NCI-H146 treated with DMSO at 0.1 percent for 48 hours (cell line): ENCODE measurements around the gene PRRG3.

Source experiments
- DNase-seq: peaks from one replicate; lab custom pipeline; 2025; ENCODE audit not compliant: unreplicated experiment; lab: John Stamatoyannopoulos, UW

Gene PRRG3

GRCh38 chrX:151704041-151704663 lies 8.9 kb downstream of the PRRG3 start:
- no peak for DNase-seq

DNA sequence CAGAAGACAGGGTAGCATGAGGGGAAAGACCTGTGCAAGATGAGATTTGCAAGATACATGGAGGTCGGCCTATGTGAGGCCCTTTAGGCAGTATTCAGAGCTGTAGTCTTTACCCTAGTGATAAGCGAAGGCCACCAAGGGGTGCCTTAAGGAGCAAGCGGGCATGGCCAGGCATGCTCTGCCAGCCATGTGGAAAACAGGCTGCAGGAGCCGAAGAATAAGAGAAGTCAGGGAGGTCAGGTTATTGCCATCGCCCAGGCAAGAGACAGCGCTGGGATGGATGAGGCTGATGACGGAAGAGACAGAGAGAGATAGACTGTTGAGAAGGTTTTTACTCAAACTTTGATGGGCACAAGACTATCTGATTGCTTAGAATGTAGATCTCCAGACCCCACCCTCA lies 13.6 kb downstream of the PRRG3 start:
- no peak for DNase-seq

GRCh38 chrX:151710457-151710856 lies 15.2 kb downstream of the PRRG3 start:
- DNase-seq, result no peak

GRCh38 chrX:151711154-151711553 lies 15.9 kb downstream of the PRRG3 start:
- DNase-seq, result no peak

GRCh38 chrX:151711787-151712186 lies 16.5 kb downstream of the PRRG3 start:
- DNase-seq, result no peak

- DNase-seq, result no peak
Measured at GRCh38 chrX:151712253-151712652, 17.0 kb downstream of the PRRG3 start.

GRCh38 chrX:151713849-151714248 lies 18.6 kb downstream of the PRRG3 start:
- DNase-seq, result no peak

DNA sequence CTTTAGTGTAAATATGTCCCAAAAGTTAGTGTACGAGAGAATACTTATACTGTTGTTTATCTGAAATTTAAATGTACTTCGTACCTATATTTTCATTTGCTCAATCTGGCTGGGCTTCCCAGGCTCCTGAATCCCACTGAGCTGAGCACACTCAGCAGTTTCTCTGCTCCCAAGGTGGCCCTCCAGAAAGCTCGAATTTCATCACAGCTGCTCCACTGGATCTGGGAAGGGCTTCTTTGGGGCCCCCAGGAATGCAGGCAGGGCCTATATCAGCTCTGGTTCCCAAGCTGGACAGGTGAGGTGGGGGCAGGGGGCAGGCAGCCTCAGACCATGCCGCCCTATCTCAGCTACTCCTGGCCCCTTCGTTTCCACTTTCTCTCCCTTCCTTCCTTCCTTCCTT lies 19.1 kb downstream of the PRRG3 start:
- no peak for DNase-seq

- no peak for DNase-seq
Measured at GRCh38 chrX:151715752-151716151, 20.5 kb downstream of the PRRG3 start, which contains the start of gene FATE1. TSS of gene FATE1 (plus strand) at chrX:151716035. CDS start at chrX:151716120, 85 bp downstream.

GRCh38 chrX:151722241-151722846 lies 27.1 kb downstream of the PRRG3 start:
- DNase-seq, result peak; percentile 0

DNA sequence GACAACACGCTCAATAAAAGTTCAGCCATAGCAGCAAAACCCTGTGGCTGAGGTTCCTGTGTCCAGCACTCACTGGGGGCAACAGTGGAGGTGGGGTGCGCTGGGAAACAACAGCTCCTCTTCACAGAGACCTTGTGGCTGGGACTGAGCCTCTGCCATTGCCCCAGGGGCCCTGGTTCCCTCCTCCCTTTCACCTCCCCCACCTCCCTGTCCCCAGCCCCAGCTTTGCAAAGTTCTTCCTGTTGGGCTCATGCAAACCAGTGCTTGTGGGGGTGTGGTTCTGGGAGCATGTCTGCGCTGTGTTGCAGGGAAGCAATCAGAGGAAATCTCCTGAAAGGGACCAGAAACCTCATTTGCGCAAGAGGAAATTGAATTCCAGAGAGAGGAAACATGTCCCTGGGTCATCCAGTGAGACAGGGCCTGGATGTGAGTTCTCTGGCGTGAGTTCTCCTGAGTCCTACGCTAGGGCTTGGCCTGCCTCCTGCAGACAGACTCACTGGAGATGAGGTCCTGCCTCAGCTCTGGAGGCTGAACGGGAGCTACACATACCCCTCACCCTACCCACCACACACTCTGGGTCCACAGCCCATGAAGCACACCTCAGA lies 28.0 kb downstream of the PRRG3 start:
- DNase-seq, result no peak

DNA sequence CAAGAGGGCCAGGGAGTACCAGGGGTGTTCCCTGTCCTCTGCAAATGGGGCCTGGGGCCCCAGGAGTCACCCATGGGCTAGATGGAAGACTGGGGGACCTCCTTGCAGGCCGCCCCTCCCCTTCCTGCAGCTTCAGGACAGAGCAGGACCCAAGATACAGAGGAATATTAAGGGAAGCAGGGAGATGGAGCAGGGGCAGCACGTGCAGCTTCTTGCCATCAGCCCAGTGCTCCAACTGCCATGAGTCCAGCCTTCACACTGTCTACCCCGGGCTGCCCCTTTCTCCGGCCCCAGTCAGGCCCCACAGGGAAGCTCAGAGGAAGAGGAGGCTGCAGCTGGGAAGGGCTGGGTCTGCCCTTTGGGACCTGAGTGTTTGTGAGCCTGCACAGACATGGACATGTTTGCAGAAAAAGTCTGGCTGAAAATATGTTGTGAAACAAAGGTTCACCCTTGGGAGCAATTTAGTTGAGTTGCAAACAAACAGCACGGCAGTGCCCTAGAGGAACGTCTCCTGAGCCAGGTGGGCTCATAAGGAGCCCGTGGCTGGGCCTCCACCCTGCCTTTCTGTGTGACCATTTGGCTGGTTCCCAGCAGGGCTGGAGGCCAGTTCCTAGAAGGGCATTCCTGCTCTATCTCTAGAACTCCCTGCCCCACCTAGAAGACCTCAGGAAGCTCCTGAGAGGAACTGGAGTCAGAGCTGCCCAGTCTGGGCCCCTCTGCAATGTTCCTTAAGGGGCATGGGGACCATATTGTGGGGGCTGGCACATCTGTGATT lies 29.5 kb downstream of the PRRG3 start:
- no peak for DNase-seq

DNA sequence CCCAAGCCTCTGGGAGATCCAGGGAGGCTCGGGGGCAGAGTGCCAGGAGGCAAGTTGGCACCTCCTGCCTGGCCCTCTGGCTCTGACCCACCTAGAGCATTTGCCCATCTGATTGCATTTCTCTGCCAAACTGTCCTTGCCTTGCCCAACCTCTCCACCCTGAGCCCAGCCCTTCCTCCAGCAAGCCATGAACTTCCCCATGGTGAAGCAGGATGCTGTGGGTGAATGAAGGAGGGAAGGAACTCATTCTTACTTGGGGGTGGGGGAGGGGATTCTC lies 30.0 kb downstream of the PRRG3 start:
- no peak for DNase-seq

GRCh38 chrX:151726751-151727150 lies 31.5 kb downstream of the PRRG3 start:
- no peak for DNase-seq

DNA sequence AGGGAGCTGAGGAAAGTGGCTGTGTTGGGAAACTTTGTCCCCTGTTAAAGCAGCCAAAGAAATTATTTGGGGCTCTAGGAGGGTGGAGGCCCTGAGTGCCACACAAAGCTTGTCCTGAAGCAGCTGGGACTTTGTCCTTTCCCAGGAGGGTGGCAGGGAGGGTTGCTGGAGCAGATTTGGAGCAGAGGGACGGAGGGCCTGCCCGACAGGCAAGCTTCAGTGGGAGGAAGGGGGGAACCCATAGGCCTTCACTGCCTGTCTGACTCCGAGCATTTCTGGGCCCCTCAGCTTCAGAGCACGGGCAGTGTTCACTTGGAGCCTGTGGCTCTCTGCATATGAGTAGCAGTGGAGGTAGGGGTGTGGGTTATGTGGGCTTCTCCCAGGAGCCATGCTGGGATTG lies 32.1 kb downstream of the PRRG3 start:
- no peak for DNase-seq

GRCh38 chrX:151729056-151729725 lies 33.9 kb downstream of the PRRG3 start:
- no peak for DNase-seq

GRCh38 chrX:151734446-151734845 lies 39.2 kb downstream of the PRRG3 start, which contains the start of gene CNGA2:
TSS of gene CNGA2 (plus strand) at chrX:151734746. CDS start at chrX:151738484, 3,738 bp downstream.
- DNase-seq, result no peak

- no peak for DNase-seq
Measured at GRCh38 chrX:151735219-151735618, 40.0 kb downstream of the PRRG3 start.

DNA sequence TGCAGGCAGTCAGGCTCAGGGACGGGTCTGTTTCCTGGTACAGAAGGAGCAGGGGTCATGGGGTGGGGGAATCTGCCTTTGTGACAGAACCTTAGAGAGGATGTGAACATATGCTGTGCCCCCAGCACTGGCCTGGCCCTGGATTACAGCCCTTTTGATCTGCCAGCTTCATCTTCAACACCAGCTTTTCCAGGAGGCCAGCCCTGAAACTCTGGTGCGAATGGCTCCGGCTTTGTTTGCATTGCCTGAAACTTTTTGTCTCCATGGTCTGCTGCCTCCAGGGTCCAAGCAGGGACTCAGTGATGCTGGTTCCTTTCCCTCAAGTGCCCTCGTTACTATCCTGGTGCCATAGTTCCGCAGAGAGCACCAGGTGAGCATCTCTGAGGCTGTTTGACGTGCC lies 41.4 kb downstream of the PRRG3 start:
- DNase-seq, result no peak

DNA sequence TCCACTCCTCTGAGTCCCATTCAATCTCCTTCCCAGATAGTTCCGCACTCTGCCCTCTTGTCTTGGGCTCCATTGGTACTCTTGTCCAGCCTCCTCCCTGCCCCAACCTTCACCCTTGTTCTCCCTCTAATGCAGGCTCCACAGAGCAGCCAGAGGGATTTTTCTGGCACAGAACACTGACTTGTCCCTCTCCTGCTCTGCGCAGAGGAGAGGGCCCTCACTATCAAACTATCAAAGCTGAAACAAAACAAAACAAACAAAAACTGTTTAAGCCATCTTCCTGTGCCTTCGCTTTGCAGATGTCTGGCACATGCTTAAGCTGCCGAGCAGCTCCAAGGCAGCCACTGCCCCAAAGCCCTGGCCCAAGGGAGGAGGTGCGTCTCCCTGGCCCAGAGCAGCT lies 42.2 kb downstream of the PRRG3 start:
- DNase-seq, result no peak

DNA sequence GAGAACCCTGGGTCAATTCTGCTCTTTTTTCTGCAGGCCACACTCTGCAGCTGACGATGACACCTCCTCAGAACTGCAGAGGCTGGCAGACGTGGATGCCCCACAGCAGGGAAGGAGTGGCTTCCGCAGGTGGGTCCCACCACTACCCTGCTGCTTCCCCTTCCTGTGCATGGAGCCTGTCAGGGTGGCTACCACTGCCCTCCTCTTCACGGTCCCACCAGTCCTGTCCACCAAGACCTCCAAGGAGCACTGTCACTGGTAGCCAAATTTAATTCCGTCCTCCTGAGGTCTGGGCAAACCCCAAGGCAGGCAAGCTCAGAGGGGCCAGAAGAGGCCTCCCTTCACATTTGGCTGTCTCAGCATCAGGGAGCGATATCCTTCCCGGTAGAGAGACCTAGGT lies 43.5 kb downstream of the PRRG3 start:
- DNase-seq, result no peak
